Measurements from ENCODE around the gene NFASC.

GRCh38 chr1:204875255-204875654, 4.6 kb downstream of the NFASC start:
- TF ChIP-seq YY1 (IDR thresholded peaks at IDR 0.05) = no peak
- TF ChIP-seq CTCF (IDR thresholded peaks at IDR 0.05; ENCODE audit: low read depth, low read length, missing input control) = no peak
- no peak for TF ChIP-seq RXRA (IDR thresholded peaks at IDR 0.05)
- TF ChIP-seq TAF1 (conservative IDR thresholded peaks at IDR 0.05) = no peak
- no peak for TF ChIP-seq MAX (IDR thresholded peaks at IDR 0.05)
- TF ChIP-seq EGR1 (IDR thresholded peaks at IDR 0.05; ENCODE audit: low read depth in 2 of 2) = no peak
